GM19328 (cell line): ENCODE data around the gene ISLR.

ENCODE experiments used
- ATAC-seq: cut with Tn5 transposase; IDR thresholded peaks from one replicate; pipeline ENCODE4 v1.9.1; 2021; ENCODE audit warnings: mild to moderate bottlenecking, moderate library complexity; ENCODE audit not compliant: unreplicated experiment

The ISLR gene

GRCh38 chr15:74192751-74193150 is 19.2 kb downstream of the ISLR start:
- ATAC-seq, result no peak

GRCh38 chr15:74193299-74193718 is 19.8 kb downstream of the ISLR start:
- no peak for ATAC-seq

- no peak for ATAC-seq
Observed at GRCh38 chr15:74193905-74194304, 20.4 kb downstream of the ISLR start.

GRCh38 chr15:74194572-74195559 is 21.4 kb downstream of the ISLR start:
- ATAC-seq, result no peak

DNA sequence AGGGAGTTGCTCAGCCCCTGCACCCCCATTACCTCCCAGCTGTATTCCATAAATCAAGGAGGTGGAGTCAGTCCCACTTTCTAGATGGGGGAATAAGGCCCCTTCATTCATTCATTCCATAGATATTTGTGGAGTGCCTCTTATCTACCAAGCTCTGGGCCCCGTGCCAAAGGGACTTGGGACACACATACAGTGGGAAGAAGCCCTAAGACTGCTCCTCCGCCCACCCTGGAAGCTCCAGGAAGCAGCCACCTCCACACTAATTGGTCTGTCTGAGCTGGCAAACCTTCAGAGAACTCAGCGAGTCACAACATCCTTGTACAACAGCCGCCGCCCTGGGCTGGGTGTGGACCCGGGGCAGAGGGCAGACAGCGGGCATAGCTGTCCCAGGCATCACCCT is 22.7 kb downstream of the ISLR start:
- ATAC-seq, result no peak

DNA sequence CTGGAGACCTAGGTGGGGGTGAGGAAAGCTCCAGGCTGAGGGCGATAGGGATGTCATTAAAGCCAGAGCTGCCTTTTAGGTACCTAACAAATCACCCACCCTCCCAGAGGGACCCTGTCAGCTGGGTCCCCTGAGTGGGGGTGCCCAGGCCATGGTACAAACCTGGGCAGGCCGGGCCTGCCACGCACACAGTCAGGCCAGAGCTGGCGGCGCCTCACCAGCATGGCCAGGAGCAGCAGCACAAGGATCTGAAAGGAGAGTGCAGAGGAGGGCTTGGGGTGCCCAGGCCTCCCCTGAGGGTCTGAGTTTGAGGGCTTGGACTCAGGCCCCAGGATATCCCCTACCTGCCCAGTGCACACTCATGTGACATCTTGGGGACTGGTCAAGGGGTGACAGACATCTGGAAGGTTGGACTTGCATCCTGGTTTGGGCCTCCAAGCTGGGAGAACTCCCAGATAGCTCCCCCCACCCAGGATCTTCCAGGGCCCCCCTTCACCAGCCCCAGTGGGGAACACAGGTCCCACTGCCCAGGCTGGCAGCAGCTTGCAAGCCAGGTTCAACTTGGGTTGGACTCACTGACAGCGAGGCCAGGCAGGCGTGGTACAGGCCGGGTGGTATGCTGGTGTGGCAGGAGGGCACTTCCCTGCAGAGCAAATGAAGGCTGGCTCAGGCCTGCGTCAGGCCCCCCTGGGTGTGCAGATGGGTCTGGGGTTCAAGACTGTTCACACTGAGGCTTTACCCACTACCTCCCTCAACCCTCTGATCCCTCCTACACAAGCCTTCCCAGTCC is 23.9 kb downstream of the ISLR start:
- no peak for ATAC-seq

- no peak for ATAC-seq
Observed at GRCh38 chr15:74199297-74199652, 25.8 kb downstream of the ISLR start.

DNA sequence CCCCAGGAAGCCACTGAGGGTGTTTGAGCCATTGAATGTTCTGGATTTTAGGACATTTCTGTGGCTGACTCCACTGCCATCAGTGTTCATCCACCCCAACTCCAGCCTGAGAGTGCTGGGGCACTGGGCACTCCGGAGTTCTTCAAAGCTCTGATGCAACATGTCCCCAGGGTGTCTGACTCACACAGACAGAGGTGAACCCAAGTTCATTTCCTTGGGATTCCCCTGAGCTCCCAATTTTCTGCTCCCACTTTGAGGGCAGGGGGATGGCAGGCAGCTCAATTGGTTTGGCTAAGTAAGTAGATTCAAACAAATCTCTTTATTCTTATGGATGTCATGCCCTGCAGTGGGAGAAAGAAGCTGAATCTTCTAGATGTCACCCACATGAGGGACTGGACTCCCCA is 26.9 kb downstream of the ISLR start:
- no peak for ATAC-seq

GRCh38 chr15:74200871-74201419 is 27.4 kb downstream of the ISLR start:
- ATAC-seq, result no peak

DNA sequence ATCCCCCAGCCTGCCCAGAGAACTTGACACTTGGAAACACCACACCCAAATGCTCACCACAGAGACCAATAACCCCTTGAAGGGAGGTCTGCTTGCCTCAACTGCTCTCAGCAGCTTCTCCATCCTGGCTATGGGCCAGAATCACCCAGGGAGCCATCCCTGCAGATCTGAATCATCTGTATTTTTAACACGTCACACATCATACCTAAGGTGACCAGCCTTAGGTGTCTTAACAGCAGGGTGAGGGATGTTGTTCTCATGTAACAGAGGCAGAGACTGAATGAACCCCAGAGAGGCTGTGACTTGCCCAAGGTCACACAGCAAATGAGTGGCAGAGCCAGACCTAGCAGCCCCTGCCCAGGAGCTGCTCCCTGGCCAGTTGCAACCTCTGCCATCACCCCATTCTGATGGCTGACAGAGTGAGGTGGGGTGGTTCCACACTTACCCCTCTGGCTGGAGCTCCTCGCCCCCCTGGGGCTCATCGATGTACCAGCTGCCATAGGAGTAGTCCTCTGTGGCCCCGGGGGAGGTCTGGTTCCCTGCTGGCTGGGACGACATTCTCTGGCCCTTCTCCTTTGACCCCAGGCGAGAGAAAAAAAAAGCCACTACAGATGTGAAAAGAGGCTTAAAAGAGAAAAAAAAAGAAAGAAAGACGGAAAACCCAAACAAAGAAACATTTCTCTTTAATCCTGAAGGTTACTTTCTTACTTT is 28.4 kb downstream of the ISLR start:
- ATAC-seq, result no peak

DNA sequence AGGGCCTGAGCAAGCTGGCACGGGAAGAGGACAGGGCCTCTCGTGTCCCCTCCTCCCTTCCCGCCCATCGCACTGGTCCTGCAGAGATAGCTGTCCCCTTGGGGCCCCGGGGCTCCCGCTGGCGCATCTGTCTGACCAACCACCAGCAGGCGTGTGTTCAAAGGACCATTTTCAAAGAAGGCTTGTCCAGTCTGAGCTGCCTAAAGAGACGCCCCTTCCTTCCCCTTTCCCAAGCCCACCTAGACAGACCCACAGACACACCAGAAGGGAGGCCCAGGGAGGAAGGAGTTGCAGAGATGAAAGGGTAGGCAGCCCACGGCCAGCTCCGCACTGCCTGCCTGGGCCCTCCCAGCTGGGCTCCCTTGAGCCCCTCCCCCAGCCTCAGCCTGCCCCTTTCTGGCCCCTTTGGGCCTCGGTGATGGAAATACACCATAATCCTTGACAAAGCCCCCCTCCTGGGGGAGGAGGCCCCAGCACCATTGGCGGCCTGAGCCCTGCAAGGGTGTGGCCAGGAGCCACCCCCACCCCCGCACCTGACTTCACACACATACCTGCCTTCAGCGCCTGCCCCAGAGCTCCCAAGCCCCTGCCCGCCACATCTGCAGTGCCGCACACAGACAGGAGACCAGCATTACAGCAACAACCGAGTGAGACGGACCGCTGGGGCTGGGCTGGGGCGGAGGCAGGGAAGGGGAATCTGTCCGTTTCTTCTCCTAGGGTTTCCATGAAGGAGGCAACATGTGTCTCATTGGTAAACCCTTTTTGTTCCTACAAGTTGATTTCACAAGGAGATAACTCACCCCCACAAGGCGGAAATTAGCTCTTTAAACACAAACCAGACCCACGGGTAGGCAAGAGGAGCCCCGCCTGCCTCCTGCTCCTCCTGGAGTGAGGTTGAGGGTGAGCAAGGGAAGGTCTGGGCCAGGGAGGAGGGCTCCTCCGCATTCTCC is 29.2 kb downstream of the ISLR start, which contains the start of gene STRA6:
TSS of gene STRA6 (minus strand) at position 336 of the 950 bp plus-strand sequence. CDS start 520 bp downstream, outside the sequence.
- ATAC-seq, result no peak

DNA sequence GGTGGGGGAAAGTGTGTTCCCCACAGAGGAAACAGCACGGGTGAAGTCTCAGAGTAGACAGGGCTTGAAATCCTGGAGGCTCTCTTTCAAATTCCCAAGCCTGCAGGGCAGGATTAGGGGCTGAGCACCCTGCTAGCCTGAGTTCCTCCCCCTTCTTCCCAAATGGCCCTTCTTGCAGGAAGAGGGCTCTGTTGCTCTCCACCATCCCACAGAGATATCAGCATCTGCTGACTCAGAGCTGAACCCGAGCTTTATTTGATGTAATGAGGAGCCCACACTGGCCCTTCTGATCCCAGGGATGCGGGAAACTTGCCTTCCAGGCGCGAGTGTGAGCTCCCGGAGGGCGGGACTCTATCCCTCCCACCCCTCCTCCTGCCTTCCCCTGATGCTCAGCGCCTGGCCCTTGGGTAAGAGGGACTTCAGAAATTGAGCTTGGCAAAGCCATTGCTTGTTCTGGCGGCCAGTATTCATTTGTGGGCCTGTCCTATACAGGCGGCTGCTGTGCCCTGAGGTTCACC is 30.5 kb downstream of the ISLR start:
- ATAC-seq, result no peak

- no peak for ATAC-seq
Observed at GRCh38 chr15:74205582-74205947, 32.1 kb downstream of the ISLR start.

DNA sequence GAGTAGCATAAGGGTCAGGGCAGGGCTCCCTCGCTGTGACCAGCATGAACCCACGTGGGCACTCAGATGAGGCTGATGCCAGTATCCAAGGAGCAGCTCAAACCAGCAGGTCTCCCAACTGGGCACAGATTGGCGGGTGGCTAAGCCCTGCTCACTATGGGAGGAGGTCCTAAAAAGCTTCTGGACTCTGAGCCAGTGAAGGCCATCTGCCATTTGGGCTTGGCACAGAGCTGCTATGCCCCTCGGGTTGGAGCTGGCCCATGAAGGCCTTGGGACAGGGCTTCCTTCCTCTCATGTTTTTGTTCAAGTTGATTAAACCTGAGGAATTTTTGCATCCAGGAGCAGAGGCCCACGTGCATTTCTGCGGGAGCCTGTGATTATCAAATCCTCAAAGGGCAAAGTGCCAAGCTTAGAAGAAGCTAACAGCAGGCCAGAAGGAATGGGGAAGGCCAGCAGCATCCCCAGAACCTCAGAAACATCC is 33.3 kb downstream of the ISLR start:
- ATAC-seq, result no peak

- ATAC-seq, result no peak
Observed at GRCh38 chr15:74207652-74208440, 34.3 kb downstream of the ISLR start.

- ATAC-seq, result no peak
Observed at GRCh38 chr15:74208496-74208895, 35.0 kb downstream of the ISLR start.

DNA sequence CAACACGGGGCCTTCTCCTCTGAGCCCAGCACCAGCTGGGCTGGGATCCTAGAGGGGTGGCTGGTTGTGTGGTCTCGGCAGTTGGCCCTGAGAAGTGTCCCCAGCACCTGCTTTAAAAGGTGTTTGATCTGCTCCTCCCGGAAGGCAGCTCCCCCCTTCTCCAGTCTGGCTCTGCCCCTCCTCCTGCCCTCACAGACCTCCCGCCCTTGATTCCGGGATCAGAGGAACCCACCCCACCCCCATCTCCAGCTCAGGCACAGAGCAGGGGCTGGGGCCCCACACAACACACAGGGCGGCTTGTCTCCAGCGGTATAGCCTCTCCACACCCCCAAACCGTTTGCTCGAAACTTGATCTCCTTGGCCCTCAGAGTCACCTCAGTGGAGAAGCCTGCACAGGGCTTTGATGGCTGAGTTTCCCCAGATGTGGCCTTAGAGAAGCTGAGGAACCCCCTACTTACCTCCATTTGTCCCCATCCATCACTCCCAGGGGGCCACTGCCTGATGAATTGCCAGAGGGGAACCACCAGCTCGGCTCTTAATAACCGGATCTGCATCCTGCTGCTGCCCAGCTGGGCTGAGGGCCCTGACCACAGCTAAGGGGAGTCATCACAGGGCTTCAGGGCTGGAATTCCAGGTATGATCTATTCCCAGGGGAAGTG is 35.5 kb downstream of the ISLR start:
- ATAC-seq, result no peak

GRCh38 chr15:74209560-74209958 is 36.0 kb downstream of the ISLR start:
- no peak for ATAC-seq
